NCI-H1105 (cell line): Measurements from ENCODE around the gene SSBP3.

Experiments
- DNase-seq: peaks from one replicate; lab custom pipeline; 2025; lab: John Stamatoyannopoulos, UW

SSBP3 gene

GRCh38 chr1:54329312-54330003, 76.7 kb downstream of the SSBP3 start:
- DNase-seq = no peak

GRCh38 chr1:54328066-54328636, 78.0 kb downstream of the SSBP3 start:
- no peak for DNase-seq

- DNase-seq = no peak
These were observed 78.7 kb downstream of the SSBP3 start for GRCh38 chr1:54327386-54328065.

GRCh38 chr1:54326543-54327385, 79.4 kb downstream of the SSBP3 start:
- no peak for DNase-seq

- peak; percentile 11 for DNase-seq
These were observed 80.3 kb downstream of the SSBP3 start for GRCh38 chr1:54325703-54326461.

GRCh38 chr1:54325284-54325683, 80.9 kb downstream of the SSBP3 start:
- no peak for DNase-seq

GRCh38 chr1:54324251-54325140, 81.7 kb downstream of the SSBP3 start:
- no peak for DNase-seq

GRCh38 chr1:54323921-54324250, 82.3 kb downstream of the SSBP3 start:
- DNase-seq = no peak

GRCh38 chr1:54323324-54323739, 82.9 kb downstream of the SSBP3 start:
- no peak for DNase-seq

GRCh38 chr1:54318246-54318814, 87.9 kb downstream of the SSBP3 start:
- no peak for DNase-seq

- DNase-seq = no peak
These were observed 89.1 kb downstream of the SSBP3 start for GRCh38 chr1:54317084-54317483.

- DNase-seq = no peak
These were observed 91.1 kb downstream of the SSBP3 start for GRCh38 chr1:54315099-54315498.

- DNase-seq = no peak
These were observed 91.5 kb downstream of the SSBP3 start for GRCh38 chr1:54314696-54315095.

- no peak for DNase-seq
These were observed 93.3 kb downstream of the SSBP3 start for GRCh38 chr1:54312796-54313316.

- no peak for DNase-seq
These were observed 94.7 kb downstream of the SSBP3 start for GRCh38 chr1:54311506-54311905.

- no peak for DNase-seq
These were observed 95.5 kb downstream of the SSBP3 start for GRCh38 chr1:54310439-54311328.

- peak; percentile 81 for DNase-seq
These were observed 96.4 kb downstream of the SSBP3 start for GRCh38 chr1:54309631-54310366.

GRCh38 chr1:54307305-54307704, 98.9 kb downstream of the SSBP3 start:
- DNase-seq = no peak
